Right lobe of liver (tissue), 4 donors: ENCODE results near the gene PNPO.

ENCODE experiments used
- CTCF ChIP-seq, 4 donors: fragments of 200-600 bp in 3 of 4; fragments of 450-650 bp in 1 of 4; IDR thresholded peaks; one replicate each; pipeline versions ENCODE4 v1.5.1 to v1.8.0; 2016 to 2022; ENCODE audit warnings: antibody characterized with exemption in 4 of 4, mild to moderate bottlenecking in 2 of 4
- POLR2A ChIP-seq: fragments of 450-650 bp; IDR thresholded peaks from one replicate; pipeline ENCODE4 v1.6.1; 2017; ENCODE audit warnings: antibody characterized with exemption, mild to moderate bottlenecking
- donor health status: DM: no; HTN: no; CAD: no.
- donor health status: DM: no; HTN: no; CAD: no.
- donor health status: DM: no; HTN: yes; CAD: no.

- no peak for TF ChIP-seq CTCF (IDR thresholded peaks at IDR 0.05)
- no peak for TF ChIP-seq POLR2A
Measured at GRCh38 chr17:47980541-47980940, 39.2 kb downstream of the PNPO start.
